Erythroblast (primary cell): ENCODE measurements around the gene EHF.

Experiments used
- GATA1 ChIP-seq: IDR thresholded peaks from 2 replicates; pipeline ENCODE4 v1.6.1; 2011; ENCODE audit warnings: low read depth, mild to moderate bottlenecking, control low read depth, low read length, moderate library complexity
- POLR2A ChIP-seq: IDR thresholded peaks from 2 replicates; pipeline ENCODE4 v1.6.1; 2011; ENCODE audit warnings: mild to moderate bottlenecking, low read length

DNA sequence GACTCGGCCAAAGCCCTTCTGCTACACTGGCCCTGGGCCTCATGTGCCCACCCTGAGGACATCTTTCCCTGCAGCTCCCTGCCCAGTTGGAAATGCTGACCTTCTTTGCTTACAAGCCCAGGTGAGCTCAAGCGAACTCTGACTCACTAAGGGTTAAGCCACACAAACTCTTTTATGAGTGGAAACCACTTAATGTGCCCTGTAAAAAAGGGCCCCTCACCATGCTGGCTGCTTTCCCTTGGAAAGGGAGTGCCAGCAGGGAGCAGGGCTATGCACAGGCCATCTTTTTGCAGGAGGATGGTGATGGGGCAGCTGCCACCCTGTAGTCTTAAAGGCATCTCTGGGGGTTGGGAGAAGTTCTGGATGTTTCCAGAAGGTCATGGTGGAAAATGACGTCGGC is 18.7 kb downstream of the EHF start:
- TF ChIP-seq POLR2A (no peak), GATA1 (no peak)
